HG02763 (cell line): Measurements from ENCODE around the gene LAMA5.

Experiments used
- ATAC-seq: cut with Tn5 transposase; IDR thresholded peaks from one replicate; pipeline ENCODE4 v1.9.1; 2021; ENCODE audit warnings: mild to moderate bottlenecking, moderate library complexity; ENCODE audit not compliant: unreplicated experiment

The LAMA5 gene

DNA sequence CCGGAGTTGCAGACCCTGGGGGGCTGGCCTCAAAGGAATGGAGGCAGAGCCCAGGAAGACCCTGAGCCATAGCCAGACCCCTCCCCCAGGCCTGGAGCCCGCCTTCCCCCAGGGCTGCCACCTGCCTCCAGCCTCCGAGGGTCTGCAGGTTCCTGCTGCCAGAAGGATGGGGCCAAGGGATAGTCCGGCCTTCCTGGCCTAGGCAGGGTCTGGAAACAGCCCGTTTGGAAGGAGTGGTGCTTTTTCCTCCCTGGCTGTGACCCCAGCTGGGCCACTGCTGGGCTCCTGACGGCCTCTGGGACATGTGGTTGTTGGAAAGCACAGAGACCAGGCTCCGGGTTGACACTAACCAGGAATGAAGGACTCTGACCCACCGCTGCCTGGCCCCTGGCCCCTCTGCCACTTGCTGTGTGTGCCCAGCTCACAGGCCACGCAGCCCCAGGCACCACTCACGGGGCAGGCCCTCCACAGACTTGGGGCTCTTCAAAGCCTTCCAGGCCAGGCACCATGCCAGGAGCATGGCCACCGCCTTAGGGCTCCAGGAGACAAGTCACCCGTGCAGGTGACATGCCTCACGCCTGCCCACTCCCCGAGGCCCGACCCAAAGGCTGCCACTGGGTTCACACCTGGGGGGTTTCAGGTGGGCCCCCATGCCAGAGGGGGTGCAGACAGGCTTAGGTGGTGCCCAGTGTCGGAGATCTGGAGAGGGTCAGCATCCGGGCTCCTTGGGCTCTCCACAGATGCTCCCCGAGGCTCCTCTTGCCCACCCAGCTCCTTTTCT lies 3.9 kb upstream of the LAMA5 start:
- ATAC-seq: no peak

DNA sequence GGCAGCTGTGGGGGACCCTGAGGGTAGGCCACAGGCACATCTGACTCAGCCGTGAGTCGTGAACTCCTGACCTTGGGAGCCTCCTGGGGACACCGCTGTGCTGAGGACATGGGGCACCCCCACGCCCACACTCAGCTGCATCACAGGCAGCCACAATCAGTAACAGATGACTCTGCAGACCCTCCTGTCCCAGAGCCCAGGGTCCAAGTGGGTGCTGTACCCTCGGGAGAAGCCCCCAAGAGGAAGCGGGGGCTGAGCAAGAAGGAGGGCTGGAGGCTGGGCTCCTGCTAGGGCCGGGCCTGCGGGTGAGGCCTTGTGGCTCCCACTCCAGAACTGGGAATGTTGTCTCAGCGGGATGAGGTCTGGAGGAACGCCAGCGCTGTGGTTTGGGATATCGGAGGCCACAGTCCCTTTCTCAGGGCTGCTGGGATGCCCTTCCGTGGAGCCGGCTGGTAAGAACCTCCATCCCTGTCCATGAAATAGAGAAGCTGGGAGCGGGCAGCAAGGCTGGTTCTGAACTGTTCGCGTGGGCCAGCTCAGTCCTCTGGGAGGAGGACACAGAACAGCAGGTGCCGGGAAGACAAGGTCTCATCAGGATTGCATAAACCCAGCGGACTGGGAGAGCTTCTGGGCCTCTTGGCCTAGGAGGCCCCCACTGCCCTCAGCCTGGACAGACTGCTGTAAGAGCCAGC lies 3.1 kb upstream of the LAMA5 start:
- no peak for ATAC-seq

DNA sequence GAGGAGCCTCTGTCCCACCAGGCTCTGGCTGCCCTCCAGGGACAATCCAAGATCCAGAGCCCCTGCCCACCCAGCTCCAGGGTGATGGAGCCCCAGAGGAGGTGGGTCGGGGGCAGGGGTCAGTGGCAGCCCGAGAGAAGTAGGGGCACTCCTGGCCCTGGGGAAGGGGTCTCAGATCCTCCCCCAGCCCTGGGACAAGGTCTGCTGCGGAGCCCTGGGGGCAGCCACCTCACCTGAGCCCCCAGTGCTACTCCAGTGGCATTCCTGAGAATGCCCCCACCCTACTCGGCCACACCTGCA lies 2.7 kb upstream of the LAMA5 start:
- ATAC-seq: no peak

DNA sequence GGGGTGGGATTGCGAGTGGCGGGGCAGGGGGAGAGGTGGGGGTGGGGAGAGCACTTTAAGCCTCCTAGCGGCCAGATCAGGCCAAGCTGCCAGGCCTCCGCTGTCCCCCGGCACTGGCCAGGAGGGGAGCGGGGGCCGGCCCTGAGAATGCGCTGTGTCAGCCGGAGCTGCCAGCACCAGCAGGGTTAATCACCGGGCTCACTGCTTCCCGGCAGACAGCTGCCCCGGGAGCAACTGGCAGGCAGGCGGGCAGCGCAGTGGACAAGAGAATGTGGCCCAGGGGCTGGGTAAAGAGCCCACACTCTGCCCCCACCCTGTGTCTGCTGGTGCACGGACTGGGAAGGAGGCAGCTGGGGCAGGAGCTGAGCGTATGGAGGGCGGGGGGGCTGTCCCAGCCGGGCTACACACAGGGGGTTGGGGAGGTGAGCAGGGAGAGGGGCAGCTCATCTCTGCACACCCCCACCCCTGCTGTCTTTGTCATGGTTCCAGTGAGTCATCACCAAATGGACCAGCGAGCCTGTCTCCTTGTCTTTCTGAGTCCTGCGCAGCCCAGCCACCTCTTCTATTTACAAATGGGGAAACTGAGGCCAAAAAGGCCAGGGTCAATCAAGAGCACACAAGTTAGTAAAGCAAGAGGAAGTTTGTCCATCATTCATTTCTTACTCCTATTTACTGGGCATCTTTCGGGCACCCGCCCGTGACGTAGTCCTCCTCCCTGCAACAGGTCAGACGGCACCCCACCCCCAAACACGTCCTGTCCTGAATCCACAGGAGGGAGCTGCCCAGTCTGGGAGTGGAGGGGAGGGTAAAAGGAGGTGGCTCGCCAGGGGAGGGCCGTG lies 2.1 kb upstream of the LAMA5 start:
- ATAC-seq: no peak

DNA sequence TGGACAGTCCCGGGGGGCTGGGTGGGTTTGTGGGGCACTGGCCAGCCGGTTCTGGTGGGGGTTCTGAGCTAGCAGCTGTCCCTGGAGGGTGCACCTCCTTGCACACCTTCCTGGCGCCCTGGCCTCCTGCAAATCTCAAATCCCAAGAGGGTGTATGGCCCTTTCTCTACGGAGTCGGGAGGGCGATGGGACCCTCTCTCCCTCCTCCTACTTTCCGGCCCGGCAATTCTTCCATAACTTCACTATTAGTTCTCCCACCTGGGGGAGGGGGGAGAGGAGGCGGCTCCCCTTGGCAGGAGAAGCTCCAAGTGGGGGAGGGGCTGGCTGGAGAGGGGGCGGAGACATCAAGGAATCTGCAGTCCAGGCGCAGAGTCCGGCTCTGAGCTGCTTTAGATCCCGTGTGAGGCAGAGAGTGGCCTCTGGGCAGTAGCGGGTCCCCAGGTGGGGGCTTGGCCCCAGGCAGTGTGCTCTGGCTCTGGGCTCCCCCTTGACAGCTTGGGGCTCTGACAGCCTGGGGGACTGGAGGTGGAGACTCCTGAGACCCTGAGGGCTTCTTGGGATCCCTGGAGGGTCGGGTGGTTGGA lies 1.4 kb upstream of the LAMA5 start:
- no peak for ATAC-seq

DNA sequence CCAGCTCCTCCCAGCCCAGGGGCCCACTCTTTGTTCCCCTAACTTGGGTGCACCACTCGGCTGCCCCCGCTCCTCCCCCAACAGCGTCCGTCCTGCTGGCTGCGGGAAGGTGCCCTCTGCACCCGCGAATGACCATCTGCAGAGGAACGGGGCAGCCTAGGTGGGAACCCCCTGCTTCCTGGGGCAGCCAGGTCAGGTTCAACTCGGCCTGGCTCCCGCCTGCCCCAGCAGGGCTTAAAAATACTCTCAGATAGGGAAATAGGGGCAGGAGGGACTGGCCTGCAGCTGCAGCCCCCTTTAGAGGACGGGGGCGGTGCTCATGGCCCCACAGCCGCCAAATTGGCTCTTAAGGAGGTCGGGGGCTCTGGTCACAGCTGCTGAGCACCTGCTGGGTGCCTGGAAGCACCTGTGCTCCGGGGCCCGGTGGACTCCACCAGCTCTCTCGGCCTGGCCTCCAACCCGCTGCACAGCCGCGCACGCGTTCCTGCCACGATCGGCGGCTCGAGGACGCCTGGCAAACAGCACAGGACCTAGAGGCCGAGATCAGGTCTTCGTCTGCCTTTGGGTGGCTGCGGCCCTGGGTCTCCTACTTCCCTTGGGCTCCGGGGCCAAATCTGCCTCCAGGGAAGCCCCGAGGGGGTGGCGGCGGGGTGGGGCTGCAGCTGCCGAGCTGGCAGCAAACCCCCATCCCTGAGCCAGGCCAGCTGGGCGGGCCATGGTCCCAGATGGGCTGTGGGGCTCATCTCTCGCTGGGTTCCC lies 700 bp upstream of the LAMA5 start:
- ATAC-seq: no peak

DNA sequence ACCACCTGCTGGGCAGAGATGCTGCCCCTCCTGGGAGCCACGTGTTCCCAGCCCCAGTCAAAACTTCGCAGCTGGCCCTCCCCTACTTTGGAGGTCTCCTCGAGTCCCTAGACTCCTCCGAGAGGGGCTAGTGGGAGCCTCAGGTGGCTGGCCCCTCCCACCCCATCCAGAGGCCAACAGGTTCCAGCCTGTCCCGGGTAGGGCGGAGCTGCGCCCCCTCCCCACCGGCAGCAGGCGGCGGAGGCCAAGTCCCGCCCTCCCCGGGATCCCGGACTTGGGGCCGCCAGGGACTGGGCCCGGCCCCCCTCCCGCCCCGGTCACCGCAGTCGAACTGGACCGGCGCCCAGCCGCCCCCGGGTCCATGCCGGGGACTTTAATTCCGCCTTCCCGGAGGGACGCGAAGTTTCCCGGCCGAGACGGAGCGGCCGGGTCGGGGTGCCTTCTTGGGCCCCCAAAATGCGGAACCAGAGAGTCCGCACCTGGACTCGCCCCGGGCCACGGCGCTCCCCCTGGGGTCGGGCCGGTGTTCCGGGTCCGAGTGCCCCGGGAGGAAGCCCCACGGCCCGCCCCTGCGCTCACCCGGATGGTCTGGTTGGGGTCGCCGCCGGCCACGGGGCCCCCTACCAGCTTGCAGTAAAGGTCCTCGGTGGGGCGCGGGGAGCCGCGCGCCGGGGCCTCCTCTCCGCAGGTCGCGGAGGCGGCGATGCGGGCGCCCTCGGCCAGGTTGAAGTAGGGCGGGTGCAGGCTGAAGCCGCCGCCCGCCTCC lies 559 bp downstream of the LAMA5 start:
- no peak for ATAC-seq

DNA sequence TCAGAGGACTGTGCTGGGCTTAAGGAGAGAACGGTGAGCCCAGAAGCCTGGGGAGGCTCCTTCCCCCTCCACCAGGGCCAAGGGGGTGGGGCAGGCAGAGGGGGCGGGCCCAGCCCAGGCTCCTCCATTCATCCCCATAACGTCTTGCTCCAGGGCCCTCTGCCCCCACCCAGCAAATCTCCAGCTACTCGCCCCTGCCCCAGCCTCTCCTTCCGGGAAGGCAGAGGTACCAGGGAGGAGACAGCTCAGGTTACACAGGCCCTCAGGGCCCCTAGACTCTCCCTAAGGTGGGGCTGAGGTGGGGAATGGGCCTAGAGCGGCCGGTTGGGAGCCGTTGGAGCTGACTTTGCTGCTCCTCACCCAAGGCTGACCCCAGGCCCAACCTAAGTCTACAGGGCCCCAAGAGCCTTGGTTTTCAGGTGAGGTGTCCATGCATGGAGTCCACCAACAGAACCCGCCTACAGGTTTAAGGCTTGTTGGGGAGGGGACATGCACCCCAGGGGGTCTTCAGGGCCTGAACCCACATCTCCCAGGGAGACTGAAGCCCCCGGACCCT lies 1.2 kb downstream of the LAMA5 start:
- no peak for ATAC-seq

DNA sequence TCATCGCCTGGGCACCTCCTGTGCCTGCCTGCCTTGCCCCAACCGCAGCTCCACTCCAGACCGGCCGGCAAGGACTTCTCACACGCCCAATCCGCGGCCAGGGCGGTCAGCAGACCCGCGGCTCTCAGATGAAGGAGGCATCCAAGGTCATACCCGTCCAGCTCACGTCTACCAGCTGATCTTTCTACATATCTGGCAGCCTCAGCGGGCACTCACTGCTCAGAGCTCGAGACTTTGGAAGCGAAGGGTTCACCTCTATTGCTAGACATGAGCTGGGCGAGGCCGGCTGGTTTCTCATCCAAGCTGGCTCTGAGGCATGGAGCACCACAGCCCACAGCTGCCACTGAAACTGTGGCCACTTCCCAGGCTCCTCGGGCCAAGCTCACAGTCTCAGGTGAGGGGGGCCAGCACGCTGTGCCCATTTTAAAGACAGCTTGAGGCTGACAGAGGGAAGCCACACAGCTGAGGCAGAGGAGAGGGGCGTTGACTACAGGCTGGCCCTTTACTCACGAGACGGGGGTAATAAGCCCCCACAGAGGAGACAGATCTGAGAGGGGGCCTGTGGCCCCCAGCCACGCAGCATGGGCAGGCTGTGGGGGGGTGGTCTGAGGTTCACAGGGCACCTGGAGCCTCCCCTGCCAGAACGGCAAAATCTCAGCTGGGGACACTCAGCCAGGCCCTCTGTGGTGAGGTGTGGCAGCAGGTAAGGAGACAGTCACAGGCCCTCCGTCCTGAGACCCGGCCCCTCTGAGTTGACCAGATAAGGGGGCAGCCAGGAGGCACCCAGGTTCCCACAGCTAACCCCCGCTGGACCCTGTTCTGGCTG lies 2.0 kb downstream of the LAMA5 start:
- ATAC-seq: no peak

DNA sequence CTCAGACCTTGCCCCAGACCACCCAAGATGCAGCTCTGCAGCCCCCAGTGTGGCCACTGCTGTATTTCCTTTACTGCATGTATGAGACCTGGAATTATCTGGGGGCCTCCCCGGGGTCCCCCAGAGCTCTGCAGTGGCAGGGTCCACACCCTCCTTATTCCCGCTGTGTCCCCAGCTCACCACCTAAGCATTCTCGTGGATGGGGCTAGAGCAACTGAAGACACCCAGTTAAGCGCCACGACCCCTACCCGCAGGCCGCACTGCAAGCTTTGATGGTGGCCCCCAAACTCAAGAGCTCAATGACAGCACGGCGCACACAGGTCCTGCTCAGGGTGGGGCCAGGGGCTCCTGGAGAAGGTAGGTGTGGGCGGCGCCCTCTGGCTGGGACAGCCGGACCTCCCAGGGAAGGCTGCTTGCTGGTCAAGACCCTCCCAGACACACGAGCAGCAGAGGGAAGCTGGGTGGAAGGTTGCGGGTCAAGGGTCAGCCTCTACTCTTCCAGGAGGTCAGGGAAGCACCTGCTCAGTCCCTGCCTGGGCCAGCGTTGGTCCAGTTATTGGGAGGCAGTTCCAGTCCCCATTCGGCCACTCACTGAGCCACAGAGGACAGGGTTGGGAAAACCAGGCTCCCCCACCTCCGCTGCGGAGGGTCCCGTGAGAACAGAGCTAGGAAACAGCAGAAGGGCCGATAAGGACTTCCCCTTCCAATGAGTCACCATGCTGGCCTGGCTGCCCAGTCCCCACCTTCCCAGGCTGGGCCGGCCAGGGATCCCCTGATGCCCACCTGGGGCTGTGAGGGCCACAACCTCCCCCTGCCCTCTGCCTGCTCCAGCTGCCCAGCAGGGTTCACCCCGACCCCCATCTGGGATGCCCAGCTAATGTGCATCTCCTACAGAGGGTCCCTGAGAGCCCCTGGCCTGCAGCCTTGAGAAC lies 2.9 kb downstream of the LAMA5 start:
- no peak for ATAC-seq

DNA sequence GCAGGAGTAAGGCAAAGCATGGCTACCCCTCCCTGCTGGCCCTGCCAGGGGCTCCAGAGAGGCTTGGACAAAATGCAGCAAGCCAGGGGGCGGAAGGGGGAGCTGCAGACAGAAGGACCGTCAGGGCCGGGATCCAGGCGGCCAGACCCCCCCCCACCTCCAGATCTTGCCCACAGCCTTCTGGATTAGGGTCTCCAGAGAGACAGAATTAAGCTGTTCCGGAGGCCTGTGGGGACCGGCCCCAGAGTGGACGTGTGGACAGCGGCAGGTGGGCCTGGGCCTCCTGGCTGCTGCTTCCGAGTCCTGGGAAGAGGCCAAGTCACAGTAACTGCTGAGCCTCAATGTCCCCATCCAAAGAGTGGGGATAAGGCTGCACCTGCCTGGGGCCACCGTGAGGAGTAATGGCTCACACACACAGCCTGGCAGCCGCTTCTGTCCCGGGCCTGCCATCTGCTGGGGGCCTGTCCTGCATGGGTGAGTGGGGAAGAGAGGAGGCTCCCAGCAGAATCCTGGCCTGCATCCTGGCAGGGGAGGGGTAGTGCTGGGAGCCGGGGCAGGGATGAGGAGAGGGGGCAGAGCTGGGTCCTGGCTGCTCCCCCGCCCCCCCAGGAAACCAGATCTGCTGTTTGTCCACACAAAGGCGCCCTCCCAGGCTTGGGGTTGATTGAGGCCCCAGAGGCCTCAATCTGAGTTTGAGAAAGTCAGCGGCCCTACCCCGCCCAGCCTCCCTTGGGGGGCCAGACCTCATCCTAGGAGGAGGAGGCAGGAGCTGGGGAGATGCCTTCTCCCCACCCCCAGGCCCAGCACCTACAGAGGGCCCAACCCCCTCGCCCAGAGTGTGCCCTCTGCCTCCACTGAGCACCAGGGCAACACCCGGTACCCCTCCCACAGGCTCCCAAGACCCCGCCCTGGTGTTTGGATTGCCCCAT lies 3.9 kb downstream of the LAMA5 start:
- no peak for ATAC-seq

DNA sequence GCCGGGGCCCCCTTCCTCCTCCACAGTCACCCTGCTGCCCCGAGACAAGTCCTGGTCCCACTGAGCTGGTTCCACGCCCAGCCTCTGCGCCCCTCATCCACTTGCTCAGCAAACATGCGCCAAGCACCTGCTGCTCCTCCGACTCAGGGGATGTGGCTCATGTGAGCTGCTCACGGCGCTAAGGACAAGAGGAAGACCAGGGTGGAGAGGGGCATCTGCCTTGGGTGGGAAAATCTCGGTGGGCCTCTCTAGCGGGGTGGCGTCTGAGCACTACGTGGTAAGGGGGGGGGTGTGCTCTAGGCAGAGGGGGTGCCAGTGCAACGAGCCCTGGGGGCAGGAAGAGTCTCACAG lies 4.5 kb downstream of the LAMA5 start:
- no peak for ATAC-seq

DNA sequence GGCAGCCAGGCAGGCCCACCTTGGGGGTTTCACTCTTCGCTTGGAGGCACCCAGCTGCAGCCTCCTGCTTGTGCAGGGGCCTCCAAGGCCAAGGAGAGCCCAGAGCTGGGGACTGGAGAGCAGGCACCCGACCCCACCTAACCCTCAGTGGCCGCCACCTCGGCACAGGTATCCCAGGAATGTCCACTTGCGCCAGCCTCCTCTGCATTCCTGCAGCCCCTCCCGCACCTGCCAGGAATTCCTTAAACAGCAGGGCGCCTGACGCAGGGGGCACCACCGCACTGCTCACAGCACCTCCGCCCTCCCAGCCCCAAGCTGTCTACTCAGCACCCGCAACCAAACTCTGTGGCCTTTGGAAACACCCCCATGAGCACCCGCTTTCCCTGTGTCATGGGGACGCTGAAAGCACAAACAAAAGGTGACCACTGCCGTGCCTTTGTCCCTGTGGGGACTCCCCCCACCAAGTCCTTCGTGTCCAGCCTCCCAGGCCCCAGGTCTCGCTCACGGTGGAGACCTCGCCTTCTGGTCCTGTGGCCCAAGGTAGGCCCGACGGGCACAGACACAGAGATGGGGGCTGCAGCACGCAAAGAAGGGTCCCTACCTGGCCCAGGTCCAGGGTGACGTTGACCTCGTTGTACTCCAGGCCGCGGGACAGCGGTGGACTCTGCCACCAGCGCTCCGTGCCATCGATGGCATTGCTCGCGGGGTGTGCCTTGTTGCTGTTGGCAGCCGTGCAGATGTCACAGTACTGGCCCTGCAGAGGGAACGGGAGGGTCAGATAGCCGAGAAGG lies 5.1 kb downstream of the LAMA5 start:
- no peak for ATAC-seq

DNA sequence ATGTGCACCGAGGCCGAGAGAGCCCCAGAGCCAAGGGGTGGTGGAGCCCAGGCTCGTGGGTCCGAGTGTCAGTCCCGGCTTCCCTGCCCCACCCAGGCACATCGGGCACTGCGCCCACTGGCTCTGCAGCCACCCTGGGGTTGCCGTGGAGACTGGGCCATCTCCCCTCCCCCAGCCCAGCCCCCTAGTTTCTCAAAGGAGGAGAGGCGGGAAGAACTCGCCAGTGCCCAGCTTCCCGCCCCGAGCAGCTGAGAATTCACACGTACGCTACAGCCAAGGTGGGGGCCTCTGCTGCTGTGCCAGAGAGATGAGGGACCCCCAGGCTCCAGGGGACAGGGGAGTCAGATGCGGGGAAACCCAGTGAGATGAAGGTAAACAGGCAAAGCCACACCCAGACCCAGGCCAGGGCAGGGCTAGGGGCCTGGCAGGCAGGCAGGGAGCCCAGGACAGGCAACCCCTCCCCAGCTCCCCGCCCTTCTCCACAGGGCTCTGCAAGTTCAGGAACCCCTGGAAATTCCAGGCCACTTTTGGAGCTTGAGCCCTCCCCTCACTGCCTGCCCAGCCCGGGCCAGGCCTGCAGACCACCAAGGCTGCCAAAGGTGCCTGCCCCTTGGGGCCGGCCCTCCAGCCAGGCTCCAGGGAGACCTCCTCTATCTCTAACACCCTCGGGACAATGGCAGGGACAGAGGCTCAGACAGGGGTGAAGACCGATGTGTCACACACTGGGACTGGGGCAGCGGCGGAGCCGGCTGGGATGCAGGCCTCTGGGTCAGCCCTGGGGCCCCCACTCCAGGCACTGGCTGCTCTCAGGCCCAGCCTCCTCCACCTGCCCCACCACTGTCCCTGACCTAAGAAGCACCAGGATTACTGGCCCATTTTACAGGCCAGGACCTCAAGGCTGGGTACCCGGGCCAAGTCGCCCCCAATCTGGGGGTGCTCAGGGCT lies 6.0 kb downstream of the LAMA5 start:
- no peak for ATAC-seq
